ENCODE results near the gene UQCRC2. TPM values are rescaled to one million over a fixed set of nuclear protein-coding genes. Genes with fewer than 3 reads are reported as not detected.
"Not testable (repeated sequence)": the region's sequence is repeated elsewhere in the genome, so short reads cannot be mapped to it uniquely, and the experiment has no call there.

The UQCRC2 gene
- total and polyA plus RNA-seq, 11 donors: 153 to 1,082 (median 700) TPM

DNA sequence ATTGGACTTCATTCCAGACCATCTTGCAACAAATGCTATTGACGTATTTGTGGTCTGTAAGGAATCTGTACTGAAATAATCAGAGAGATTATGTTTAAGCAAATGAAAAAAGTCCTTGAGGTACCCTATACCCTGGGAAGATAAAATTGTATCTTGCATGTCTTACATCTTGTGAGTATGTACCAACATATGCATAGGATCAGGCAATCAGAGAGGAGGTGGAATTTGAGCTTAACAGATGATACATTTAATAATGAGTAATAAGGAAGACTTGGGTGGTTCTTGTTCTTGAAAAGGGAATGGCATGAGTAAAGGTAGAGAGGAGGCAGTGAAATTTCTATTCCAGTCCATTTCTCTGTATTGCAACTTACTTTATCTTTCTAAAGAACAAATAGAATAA, 65.4 kb downstream of the UQCRC2 start:
- Histone ChIP-seq H3K4me1 (peaks cover 0 to 41% (median 15%) of the 10 kb centered on the region in 12 donors), H3K27me3 (no peaks in the 10 kb centered on the region), H3K9me3 (no peaks in the 10 kb centered on the region), H3K4me3 (no peak overlapping the region), H3K27ac (no peak overlapping the region), H3K36me3 (no peaks in the 10 kb centered on the region)
- no peak for TF ChIP-seq POLR2A (IDR thresholded peaks at IDR 0.05)
- TF ChIP-seq, protein P1, sequence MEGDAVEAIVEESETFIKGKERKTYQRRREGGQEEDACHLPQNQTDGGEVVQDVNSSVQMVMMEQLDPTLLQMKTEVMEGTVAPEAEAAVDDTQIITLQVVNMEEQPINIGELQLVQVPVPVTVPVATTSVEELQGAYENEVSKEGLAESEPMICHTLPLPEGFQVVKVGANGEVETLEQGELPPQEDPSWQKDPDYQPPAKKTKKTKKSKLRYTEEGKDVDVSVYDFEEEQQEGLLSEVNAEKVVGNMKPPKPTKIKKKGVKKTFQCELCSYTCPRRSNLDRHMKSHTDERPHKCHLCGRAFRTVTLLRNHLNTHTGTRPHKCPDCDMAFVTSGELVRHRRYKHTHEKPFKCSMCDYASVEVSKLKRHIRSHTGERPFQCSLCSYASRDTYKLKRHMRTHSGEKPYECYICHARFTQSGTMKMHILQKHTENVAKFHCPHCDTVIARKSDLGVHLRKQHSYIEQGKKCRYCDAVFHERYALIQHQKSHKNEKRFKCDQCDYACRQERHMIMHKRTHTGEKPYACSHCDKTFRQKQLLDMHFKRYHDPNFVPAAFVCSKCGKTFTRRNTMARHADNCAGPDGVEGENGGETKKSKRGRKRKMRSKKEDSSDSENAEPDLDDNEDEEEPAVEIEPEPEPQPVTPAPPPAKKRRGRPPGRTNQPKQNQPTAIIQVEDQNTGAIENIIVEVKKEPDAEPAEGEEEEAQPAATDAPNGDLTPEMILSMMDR (IDR thresholded peaks at IDR 0.05): no peak
- DNase-seq (no peak), ATAC-seq (no peak)
- intact Hi-C loops (cut with DNase I): no loop called here
- WGBS, 4 donors: 94 to 98% (median 97%) methylated on average over 1 of the region's 1 CpG

DNA sequence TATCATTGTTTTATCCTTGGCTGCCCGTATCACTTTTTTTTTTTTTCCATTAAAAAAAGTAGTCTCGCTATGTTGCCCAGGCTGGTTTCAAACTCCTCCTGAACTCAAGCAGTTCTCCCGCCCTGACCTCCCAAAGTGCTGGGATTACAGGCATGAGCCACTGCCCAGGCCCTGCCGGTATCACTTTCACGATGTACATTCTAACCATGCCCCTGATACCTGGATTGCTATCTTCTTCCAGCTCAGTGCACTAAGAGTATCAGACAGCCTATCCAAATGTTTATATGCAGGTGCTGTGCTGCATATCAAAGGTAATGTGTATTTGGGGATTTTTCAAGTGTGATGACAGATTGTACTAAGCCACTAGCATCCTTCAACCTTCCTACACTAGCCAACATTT, 69.0 kb downstream of the UQCRC2 start:
- H3K27me3 ChIP-seq: no peaks in the 10 kb centered on the region
- peaks cover 0 to 27% (median 13%) of the 10 kb centered on the region in 12 donors for H3K4me1 ChIP-seq
- intact Hi-C loops (cut with DNase I): no loop called here
- no peak for TF ChIP-seq POLR2A (IDR thresholded peaks at IDR 0.05)
- TF ChIP-seq, protein P1 (IDR thresholded peaks at IDR 0.05): no peak
- no peak for DNase-seq
- H3K27ac ChIP-seq: no peak overlapping the region
- no peak for ATAC-seq
- WGBS, 4 donors: 84 to 91% (median 89%) methylated on average over 5 of the region's 5 CpGs
- no peaks in the 10 kb centered on the region for H3K9me3 ChIP-seq
- H3K4me3 ChIP-seq: no peak overlapping the region
- H3K36me3 ChIP-seq: no peaks in the 10 kb centered on the region

DNA sequence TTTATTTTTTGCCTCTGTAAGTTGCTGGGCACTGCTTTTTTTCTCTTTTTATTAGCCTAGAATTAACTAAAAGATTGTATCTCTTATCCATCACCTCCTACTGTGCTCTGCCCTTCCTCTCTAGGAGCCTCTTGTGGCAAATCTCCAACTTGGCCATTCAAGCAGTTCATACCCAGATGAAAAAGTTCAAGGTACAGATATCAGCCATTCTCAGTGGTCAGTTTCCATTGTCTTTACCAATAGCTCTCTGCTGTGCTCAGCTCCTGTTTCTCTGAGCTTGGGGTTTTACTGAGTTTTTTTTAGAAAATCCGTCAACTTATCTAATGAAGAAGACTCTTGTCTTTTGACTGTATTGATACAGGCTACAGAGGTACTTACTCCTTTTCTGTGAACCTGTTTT, 70.3 kb downstream of the UQCRC2 start:
- Histone ChIP-seq H3K27me3 (no peaks in the 10 kb centered on the region), H3K9me3 (no peaks in the 10 kb centered on the region), H3K4me1 (peaks cover 0 to 23% (median 11%) of the 10 kb centered on the region in 12 donors), H3K36me3 (no peaks in the 10 kb centered on the region), H3K4me3 (no peak overlapping the region), H3K27ac (no peak overlapping the region)
- DNase-seq (no peak), ATAC-seq (no peak)
- WGBS, 4 donors: 57 to 92% (median 87%) methylated on average over 1 of the region's 1 CpG
- intact Hi-C loops (cut with DNase I): no loop called here
- no peak for TF ChIP-seq POLR2A (IDR thresholded peaks at IDR 0.05)
- TF ChIP-seq, protein P1 (IDR thresholded peaks at IDR 0.05): no peak

DNA sequence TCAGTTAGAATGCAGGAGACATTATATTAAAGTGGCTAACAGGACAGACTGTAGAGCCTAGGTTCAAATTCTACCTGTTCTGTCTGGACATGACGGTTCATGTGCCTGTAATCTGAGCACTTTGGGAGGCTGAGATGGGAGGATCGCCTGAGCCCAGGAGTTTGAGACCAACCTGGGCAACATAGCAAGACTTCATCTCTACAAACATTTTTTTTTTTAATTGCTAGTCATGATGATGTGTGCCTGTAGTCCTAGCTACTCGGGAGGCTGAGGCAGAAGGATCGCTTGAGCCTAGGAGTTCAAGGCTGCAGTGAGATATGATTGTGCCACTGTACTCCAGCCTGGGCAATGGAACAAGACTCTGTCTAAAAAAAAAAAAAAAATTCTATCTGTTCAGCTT, 71.6 kb downstream of the UQCRC2 start:
- H3K4me3 ChIP-seq; H3K27ac ChIP-seq; ATAC-seq; intact Hi-C loops (cut with DNase I); H3K27me3 ChIP-seq; DNase-seq; H3K9me3 ChIP-seq; H3K36me3 ChIP-seq: not testable (repeated sequence)
- 94 to 98% (median 96%) methylated on average over 4 of the region's 4 CpGs for WGBS, 4 donors
- H3K4me1 ChIP-seq: peaks cover 0 to 23% (median 11%) of the 10 kb centered on the region in 12 donors

DNA sequence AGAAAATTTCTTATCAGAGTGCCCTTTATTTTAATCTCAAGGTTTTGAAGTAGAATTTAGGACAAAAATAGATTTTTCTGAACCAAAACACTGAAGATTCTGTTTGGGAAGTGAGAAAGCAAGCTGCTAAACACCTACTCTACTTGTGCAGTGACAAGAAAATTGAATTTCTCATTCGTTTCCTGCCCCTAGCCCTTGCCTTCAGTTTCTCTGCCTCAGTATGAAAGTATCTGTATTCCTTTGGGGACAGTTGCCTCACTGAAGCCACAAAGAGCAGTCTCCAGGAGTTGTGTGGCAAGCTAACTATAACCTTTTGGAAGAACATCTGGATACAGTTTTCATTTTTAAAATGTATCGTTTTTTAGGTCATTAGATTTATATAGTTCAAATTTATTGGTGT, 74.5 kb downstream of the UQCRC2 start:
- no peak overlapping the region for H3K4me3 ChIP-seq
- H3K36me3 ChIP-seq: peaks cover 0 to 15% (median 0%) of the 10 kb centered on the region in 9 donors
- no peak for DNase-seq
- no peak overlapping the region for H3K27ac ChIP-seq
- H3K9me3 ChIP-seq: peaks cover 0 to 6% (median 0%) of the 10 kb centered on the region in 12 donors
- WGBS, 4 donors: 50 to 72% (median 62%) methylated on average over 2 of the region's 2 CpGs
- no peak for ATAC-seq
- H3K27me3 ChIP-seq: no peaks in the 10 kb centered on the region
- H3K4me1 ChIP-seq: peaks cover 0 to 27% (median 11%) of the 10 kb centered on the region in 12 donors
- intact Hi-C loops (cut with DNase I): no loop called here
- TF ChIP-seq POLR2A (IDR thresholded peaks at IDR 0.05): no peak
- TF ChIP-seq, protein P1 (IDR thresholded peaks at IDR 0.05): no peak
